ENCODE measurements around the gene PKD1L1. TPM values are rescaled to one million over a fixed set of nuclear protein-coding genes. Genes with fewer than 3 reads are reported as not detected.

PKD1L1 gene
- total RNA-seq, 2 donors from 2014 or later: 0.16 to 0.61 TPM

DNA sequence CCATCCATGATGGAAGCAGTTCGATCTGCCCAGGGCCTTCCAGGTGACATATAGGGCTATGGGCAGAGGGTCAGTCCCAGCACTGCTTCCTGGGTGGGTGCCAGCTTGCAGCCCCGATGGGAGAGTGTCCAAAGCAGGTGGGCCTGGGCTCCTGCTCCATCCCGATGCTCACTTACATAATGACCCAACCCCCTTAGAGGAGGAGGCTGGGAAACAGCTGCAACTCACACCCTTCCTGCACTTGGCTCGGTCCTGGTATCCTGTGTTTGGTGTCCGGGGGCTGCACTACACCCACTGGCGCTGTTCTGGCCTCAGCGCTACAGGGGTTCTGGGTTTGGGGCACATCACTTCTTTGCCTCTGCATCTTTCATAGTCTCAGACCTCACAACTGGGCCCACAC is 58.5 kb downstream of the PKD1L1 start:
- Mint-ChIP-seq H3K4me1 (no peaks in the 10 kb centered on the region), H3K27ac (no peak overlapping the region), H3K4me3 (no peak overlapping the region), H3K36me3 (ENCODE audit: low read depth) (no peaks in the 10 kb centered on the region), H3K27me3 (no peaks in the 10 kb centered on the region), H3K9me3 (no peaks in the 10 kb centered on the region)
- no peak for ATAC-seq (replicated peaks)

DNA sequence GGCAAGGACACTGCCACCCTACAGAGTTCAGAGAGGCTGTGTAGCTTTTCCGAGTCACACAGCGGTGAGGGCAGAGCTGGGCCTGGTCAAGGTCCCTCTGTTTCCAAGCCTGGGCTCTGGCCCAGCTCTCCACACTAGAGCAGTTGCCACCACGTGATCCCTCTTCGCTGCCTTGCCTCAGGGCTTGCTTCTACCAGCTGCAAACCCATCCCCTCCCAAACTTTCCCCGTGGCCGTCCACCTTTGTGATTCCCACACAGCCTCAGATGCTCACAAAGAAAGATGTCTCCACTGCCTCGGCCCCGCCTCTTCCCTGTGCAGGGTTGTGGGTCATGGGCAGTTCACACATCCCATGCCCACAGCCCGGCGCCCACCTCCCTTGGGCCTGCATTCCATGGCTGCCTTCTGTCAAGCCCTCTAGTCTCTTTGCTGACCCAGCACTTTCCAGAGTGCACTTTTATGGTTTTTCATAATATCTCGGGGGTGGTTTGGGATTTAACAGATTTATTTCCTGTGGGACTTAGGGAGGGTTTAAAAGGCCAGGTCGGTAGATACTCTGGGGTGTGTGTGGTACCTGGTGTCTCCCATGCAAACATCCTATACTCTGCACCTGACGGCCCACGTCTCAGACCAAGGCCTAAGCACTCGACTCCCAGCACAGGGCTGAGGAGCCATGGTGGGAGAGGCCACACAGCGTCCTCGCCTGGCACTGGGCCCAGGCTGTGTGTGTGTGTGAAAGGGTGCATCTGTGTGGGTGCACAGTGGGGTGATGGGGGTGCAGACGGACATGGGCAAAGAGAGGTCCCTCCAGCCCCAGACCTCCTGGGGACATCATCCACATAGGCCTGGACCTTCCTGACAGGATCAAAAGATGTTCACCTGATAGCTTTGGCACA is 59.6 kb downstream of the PKD1L1 start:
- H3K4me3 Mint-ChIP-seq: no peak overlapping the region
- no peak overlapping the region for H3K27ac Mint-ChIP-seq
- no peaks in the 10 kb centered on the region for H3K9me3 Mint-ChIP-seq
- H3K36me3 Mint-ChIP-seq (ENCODE audit: low read depth): no peaks in the 10 kb centered on the region
- ATAC-seq (replicated peaks): no peak
- no peaks in the 10 kb centered on the region for H3K27me3 Mint-ChIP-seq
- H3K4me1 Mint-ChIP-seq: no peaks in the 10 kb centered on the region

DNA sequence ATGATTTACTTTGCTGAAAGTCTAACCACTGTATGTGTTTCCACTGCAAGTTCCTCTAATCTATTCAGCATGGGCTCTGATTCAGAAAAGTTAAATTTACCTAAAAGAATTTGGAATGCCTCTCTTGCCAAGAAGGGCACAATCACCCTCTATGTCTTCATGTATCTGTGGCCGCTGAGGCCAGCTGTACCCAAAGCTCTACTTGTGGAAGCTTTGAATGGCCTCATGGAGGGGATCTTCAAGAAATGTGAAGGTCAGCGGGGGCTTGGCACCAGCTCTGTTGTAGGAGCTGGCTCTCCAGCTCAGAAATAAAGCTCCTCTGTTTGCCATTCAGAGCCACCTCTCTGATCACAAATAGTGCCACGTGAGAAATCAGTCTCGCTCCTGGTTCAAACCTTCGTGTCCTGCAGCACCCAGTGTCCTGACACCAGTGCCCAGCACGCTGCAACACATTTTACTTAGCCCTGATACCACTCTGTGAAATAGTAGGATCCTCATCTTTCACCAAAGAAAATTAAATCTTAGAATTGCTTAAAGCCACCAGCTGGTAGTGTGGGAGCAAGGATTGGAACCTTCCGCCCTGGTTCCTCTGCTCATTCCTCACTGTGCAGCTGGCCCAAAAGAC is 61.1 kb downstream of the PKD1L1 start:
- no peak overlapping the region for H3K27ac Mint-ChIP-seq
- no peaks in the 10 kb centered on the region for H3K4me1 Mint-ChIP-seq
- H3K27me3 Mint-ChIP-seq: no peaks in the 10 kb centered on the region
- no peaks in the 10 kb centered on the region for H3K36me3 Mint-ChIP-seq (ENCODE audit: low read depth)
- H3K4me3 Mint-ChIP-seq: no peak overlapping the region
- H3K9me3 Mint-ChIP-seq: no peaks in the 10 kb centered on the region
- no peak for ATAC-seq (replicated peaks)

DNA sequence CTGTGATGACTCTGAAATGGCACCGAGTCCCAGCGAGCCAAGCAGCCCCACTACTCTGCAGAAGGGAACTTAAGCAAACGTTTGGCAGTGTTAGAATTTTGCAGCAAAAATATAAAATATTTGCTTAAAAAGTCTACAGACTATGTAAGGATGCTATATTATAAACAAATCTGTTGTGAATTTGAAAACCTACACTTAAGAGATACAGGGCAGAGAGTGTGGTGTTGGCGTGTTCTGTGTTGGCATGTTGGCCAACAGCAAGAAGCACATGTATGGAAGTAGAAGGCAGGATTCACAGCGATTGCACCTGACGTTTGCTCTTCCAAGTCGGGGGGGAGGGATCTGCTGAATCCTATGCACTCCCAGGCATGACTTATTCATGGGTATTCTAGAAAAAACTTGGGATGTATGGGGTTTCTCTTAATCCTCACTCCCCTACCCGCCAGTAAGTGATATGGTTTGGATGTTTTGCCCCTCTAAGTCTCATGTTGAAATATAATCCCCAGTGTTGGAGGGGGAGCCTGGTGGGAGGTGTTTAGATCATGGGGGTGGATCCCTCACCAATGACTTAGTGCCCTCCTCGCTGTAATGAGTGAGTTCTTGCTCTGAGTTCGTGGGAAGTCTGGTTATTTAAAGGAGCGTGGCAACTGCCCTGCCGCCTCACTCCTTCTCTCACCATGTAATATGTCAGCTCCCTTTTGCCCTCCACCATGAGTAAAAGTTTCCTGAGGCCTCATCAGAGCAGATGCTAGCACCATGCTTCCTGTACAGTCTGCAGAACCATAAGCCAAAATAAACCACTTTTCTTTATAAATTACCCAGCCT is 62.1 kb downstream of the PKD1L1 start:
- Mint-ChIP-seq H3K27ac (no peak overlapping the region), H3K36me3 (ENCODE audit: low read depth) (no peaks in the 10 kb centered on the region), H3K4me3 (no peak overlapping the region), H3K4me1 (no peaks in the 10 kb centered on the region), H3K9me3 (no peaks in the 10 kb centered on the region), H3K27me3 (no peaks in the 10 kb centered on the region)
- no peak for ATAC-seq (replicated peaks)

DNA sequence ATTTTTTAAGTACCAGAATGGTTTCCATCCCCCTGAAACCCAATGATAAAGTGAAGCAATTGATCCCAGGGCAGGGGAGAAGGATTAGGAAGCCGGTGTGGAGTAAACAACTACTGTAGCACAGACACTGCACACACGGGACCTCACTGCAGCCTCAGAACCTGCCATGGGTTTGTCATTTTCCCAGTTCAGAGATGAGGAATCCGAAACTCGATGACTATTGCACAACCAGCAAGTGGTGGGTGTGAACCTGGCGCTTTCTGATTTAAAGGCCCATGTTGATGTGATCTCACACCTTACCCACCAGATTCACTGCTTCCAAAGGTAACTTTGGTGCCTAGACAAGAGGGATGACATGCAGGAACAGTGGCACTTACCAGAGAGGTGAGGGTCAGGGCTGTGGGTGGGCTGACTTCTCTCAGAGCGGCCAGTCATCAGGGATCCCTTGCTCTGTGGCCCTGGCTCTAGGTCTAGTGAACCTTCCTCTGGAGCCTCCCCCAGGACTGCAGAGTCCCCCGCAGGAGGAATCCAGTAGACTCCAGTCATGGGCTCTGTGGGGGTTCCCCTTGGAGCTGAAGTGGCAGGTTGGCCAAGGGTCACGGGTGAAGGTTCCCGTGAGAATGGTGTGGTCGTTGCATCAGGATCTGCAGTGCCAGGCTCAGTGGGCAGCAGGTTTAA is 62.8 kb downstream of the PKD1L1 start:
- Mint-ChIP-seq H3K4me1 (no peaks in the 10 kb centered on the region), H3K4me3 (no peak overlapping the region), H3K27me3 (no peaks in the 10 kb centered on the region), H3K27ac (no peak overlapping the region), H3K36me3 (ENCODE audit: low read depth) (no peaks in the 10 kb centered on the region), H3K9me3 (no peaks in the 10 kb centered on the region)
- ATAC-seq (replicated peaks): peak; percentile 91

DNA sequence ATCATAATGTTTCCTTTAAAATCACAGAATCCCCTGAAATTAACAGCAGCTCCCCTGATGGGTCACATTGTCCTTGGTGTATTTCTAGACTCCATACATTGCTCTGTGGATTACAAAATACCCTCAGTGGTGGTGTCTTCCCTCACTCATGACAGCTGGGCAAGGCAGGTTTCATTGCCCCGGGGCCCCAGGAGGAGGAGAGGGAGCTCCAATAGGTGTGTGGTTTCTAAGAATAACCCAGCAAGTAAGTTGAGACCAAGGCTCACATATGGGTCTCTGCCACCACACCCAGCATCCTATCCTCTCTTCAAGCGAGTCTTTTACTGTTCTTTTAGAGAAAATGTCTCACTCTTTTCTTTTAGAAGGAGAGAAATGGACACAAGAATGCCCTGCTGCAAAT is 63.6 kb downstream of the PKD1L1 start:
- no peak for ATAC-seq (replicated peaks)
- H3K36me3 Mint-ChIP-seq (ENCODE audit: low read depth): no peaks in the 10 kb centered on the region

DNA sequence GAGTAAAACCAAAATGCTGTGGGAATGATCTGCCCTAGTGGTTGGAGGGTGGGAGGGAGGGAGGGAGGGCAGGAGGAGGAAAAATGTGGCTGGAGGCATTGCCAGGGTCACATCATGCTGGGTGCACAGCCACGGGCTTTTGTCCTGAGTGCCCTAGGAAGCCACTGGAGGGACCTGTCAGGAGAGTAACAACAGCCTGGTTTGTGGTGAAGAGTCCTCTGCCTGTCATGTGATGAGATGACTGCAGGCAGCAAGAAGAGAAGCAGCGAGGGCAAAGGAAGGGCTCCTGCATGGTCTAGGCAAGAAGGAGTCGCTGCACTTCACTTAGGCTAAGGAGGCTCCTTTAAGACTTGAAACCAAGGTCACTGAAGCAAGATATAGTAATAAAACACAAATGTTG is 65.6 kb downstream of the PKD1L1 start:
- ATAC-seq (replicated peaks): no peak
- no peaks in the 10 kb centered on the region for H3K9me3 Mint-ChIP-seq
- H3K27ac Mint-ChIP-seq: no peak overlapping the region
- no peak overlapping the region for H3K4me3 Mint-ChIP-seq
- no peaks in the 10 kb centered on the region for H3K36me3 Mint-ChIP-seq (ENCODE audit: low read depth)
- H3K4me1 Mint-ChIP-seq: no peaks in the 10 kb centered on the region
- H3K27me3 Mint-ChIP-seq: no peaks in the 10 kb centered on the region

More for the DNA sequence above, 63.6 kb downstream of the PKD1L1 start:
- Mint-ChIP-seq H3K9me3 (no peaks in the 10 kb centered on the region), H3K27ac (no peak overlapping the region), H3K27me3 (no peaks in the 10 kb centered on the region), H3K4me3 (no peak overlapping the region), H3K4me1 (no peaks in the 10 kb centered on the region)

DNA sequence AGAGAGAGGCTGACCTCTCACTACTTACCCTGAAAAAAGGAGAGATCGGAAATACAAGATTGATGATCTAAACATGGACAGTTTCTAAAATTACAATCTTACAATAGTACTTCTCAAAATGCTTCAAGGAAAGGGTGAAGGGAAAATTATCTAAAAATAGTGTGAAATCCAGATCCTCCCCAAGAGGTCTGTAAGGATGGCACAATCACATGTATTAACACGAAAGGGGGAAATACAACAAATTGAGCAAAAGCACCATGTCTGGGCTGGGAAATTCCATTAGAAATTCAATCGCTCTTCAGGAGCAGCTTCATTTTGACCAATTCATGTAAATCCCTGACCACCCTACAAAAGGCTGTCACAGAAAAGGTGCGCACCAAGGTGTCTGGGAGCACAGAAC is 67.0 kb downstream of the PKD1L1 start:
- Mint-ChIP-seq H3K4me1 (no peaks in the 10 kb centered on the region), H3K9me3 (no peaks in the 10 kb centered on the region), H3K27me3 (no peaks in the 10 kb centered on the region), H3K4me3 (no peak overlapping the region), H3K27ac (no peak overlapping the region), H3K36me3 (ENCODE audit: low read depth) (no peaks in the 10 kb centered on the region)
- ATAC-seq (replicated peaks): no peak

DNA sequence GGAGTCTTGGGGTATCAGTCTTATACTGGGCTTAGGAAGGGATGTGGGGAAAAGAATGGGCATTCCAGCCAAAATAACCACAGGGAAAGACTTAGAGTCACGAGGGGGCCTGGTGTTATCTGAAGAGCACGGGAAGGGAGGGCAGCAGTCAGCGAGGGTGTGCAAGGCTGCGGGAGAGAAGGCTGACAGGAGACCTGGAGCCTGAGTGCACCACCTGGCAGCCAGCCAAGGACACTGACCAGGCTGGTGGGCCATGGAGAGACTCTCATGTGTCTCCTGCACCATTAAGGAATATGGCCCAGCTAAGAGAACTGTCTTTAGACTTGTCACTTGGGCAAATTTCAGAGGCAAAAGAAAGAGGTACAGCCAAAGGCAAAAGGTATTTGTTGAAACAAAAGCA is 69.6 kb downstream of the PKD1L1 start:
- no peaks in the 10 kb centered on the region for H3K27me3 Mint-ChIP-seq
- no peaks in the 10 kb centered on the region for H3K36me3 Mint-ChIP-seq (ENCODE audit: low read depth)
- H3K9me3 Mint-ChIP-seq: no peaks in the 10 kb centered on the region
- no peak overlapping the region for H3K4me3 Mint-ChIP-seq
- no peak for ATAC-seq (replicated peaks)
- H3K4me1 Mint-ChIP-seq: no peaks in the 10 kb centered on the region
- H3K27ac Mint-ChIP-seq: no peak overlapping the region

DNA sequence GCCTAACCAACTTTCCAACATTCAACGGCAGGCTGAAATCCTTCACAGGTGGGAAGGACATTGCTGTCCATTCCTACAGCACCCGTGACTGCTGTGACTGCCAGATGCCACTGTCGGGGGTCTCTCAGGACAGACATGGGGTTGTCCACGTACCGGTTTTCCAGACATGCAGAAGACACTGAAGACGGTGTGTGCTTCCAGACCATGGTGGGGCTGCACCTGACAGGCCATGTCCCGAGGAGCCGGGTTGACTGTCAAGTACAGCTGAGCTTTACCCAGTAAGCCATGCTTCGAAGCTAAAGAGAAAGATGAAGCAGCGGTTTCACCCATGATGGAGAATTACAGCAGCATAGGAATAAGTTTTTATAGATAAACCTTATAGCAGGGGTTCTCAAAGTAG is 70.9 kb downstream of the PKD1L1 start:
- H3K4me3 Mint-ChIP-seq: no peak overlapping the region
- ATAC-seq (replicated peaks): no peak
- no peak overlapping the region for H3K27ac Mint-ChIP-seq

DNA sequence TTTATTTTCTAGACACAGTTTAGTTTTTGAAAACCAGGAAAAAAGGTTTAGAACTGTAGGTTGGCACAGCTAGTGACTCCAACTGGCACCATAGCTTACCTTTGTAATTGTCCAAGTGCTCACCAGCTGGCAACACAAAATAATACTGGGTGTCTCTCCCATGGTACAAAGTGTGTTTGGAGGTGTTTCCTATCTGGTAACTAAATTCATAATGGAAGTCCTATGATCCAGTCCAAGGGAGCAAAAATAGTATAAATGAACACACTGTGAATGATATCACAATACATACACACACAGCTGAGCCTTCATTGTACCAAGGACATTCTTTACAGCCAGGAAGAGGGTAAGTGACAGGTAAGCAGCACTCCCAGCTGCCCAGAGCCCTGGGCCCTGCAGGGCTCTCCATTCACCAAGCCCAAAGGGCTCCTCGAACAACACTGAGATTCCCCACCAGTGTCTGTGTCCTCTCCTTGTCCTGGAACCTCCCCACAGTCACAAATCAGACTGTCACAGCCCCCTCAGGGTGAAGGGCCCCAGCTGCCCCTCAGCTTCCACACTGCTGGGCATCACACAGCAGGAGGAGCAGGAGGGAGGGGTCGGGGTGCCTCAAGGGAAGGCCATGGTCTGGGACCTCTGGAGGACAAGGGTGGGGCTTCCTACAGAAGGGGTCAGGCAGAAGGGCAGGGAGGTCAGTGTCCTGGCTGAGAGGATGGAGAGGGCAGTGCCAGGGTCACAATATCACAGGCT is 72.1 kb downstream of the PKD1L1 start:
- H3K27me3 Mint-ChIP-seq: peaks cover 3% of the 10 kb centered on the region
- no peaks in the 10 kb centered on the region for H3K4me1 Mint-ChIP-seq
- no peaks in the 10 kb centered on the region for H3K36me3 Mint-ChIP-seq (ENCODE audit: low read depth)
- no peak overlapping the region for H3K4me3 Mint-ChIP-seq
- no peak for ATAC-seq (replicated peaks)
- H3K27ac Mint-ChIP-seq: no peak overlapping the region
- no peaks in the 10 kb centered on the region for H3K9me3 Mint-ChIP-seq

More for the DNA sequence above, 70.9 kb downstream of the PKD1L1 start:
- no peaks in the 10 kb centered on the region for H3K4me1 Mint-ChIP-seq
- H3K9me3 Mint-ChIP-seq: no peaks in the 10 kb centered on the region
- H3K27me3 Mint-ChIP-seq: no peaks in the 10 kb centered on the region
- no peaks in the 10 kb centered on the region for H3K36me3 Mint-ChIP-seq (ENCODE audit: low read depth)

DNA sequence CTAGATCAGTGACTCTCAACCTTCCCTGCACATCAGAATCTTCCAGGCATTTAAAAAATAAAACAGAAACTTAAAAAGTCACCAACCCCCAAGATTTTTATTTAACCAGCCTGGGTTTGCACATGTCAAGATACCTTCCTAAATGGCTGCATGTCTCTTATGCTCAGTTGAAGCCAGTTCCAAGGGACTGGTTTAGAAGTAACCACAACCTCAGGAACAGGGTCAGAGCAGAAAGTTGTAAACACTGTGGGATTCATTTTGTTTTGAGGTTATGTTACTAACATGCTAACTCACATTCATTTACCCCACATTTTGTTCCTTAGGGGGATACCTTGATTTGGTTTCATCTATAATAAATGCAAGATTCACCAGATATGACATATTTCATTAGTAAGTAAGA is 72.9 kb downstream of the PKD1L1 start:
- ATAC-seq (replicated peaks): no peak
- no peaks in the 10 kb centered on the region for H3K4me1 Mint-ChIP-seq
- H3K27ac Mint-ChIP-seq: no peak overlapping the region
- no peaks in the 10 kb centered on the region for H3K9me3 Mint-ChIP-seq
- H3K36me3 Mint-ChIP-seq (ENCODE audit: low read depth): no peaks in the 10 kb centered on the region
- no peak overlapping the region for H3K4me3 Mint-ChIP-seq
- H3K27me3 Mint-ChIP-seq: peaks cover 3% of the 10 kb centered on the region

DNA sequence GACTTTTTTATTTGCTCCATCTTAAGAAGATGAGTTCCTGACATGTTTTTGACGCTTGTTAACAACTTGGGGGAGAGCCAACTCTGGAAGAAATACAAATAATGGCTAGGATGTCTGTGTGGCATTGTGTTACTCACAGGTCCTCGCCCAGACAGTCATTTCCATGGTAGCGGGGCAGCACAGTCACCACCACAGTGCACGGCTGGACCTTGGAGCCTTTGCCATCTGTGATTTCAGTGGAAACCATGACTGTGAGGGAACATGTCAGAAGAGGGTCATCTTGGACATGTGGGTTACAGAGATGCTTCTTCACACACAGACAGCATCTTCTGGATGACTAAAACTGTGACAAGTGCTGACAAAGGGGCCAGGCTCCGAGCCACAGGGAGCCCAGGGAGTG is 74.5 kb downstream of the PKD1L1 start:
- peaks cover 3% of the 10 kb centered on the region for H3K27me3 Mint-ChIP-seq
- H3K4me3 Mint-ChIP-seq: no peak overlapping the region
- no peaks in the 10 kb centered on the region for H3K9me3 Mint-ChIP-seq
- H3K27ac Mint-ChIP-seq: no peak overlapping the region
- peak; percentile 83 for ATAC-seq (replicated peaks)
- no peaks in the 10 kb centered on the region for H3K4me1 Mint-ChIP-seq
- H3K36me3 Mint-ChIP-seq (ENCODE audit: low read depth): no peaks in the 10 kb centered on the region

DNA sequence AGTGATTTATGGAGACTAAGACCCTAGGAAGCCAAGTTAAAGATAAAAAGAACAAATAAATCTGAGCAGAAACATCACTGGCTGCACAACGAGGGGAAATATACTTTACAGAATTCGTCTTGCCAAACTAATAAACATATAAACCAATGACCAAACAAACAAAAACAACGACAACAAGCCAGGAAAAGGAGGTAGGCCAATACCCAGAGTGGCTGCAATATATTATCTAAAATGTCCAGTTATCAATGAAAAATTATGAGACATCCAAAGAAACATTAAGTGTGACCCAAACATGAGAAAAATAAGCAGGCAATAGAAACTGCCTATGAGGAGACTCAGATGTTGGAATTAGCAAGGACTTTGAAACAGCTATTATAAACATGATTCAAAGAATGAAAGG is 81.0 kb downstream of the PKD1L1 start:
- Mint-ChIP-seq H3K36me3 (ENCODE audit: low read depth) (no peaks in the 10 kb centered on the region), H3K4me1 (no peaks in the 10 kb centered on the region), H3K9me3 (no peaks in the 10 kb centered on the region), H3K27ac (no peak overlapping the region), H3K4me3 (no peak overlapping the region), H3K27me3 (peaks cover 6% of the 10 kb centered on the region)
- no peak for ATAC-seq (replicated peaks)
